ENCODE measurements around the gene BRCA1.

The BRCA1 gene

GRCh38 chr17:43025766-43026537, 99.2 kb downstream of the BRCA1 start:
- DNase-seq (ENCODE audit: extremely low read depth, low read depth): no peak
- peak overlapping the region; percentile 62 for H3K4me3 ChIP-seq (replicated peaks; ENCODE audit: low read depth, low read length)
- TF ChIP-seq, protein P1, sequence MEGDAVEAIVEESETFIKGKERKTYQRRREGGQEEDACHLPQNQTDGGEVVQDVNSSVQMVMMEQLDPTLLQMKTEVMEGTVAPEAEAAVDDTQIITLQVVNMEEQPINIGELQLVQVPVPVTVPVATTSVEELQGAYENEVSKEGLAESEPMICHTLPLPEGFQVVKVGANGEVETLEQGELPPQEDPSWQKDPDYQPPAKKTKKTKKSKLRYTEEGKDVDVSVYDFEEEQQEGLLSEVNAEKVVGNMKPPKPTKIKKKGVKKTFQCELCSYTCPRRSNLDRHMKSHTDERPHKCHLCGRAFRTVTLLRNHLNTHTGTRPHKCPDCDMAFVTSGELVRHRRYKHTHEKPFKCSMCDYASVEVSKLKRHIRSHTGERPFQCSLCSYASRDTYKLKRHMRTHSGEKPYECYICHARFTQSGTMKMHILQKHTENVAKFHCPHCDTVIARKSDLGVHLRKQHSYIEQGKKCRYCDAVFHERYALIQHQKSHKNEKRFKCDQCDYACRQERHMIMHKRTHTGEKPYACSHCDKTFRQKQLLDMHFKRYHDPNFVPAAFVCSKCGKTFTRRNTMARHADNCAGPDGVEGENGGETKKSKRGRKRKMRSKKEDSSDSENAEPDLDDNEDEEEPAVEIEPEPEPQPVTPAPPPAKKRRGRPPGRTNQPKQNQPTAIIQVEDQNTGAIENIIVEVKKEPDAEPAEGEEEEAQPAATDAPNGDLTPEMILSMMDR (IDR thresholded peaks at IDR 0.05; ENCODE audit: low read depth, low read length, missing control alignments): no peak

GRCh38 chr17:43025290-43025657, 99.9 kb downstream of the BRCA1 start:
- no peak for DNase-seq (ENCODE audit: extremely low read depth, low read depth)
- peak overlapping the region; percentile 62 for H3K4me3 ChIP-seq (replicated peaks; ENCODE audit: low read depth, low read length)
- TF ChIP-seq, protein P1 (IDR thresholded peaks at IDR 0.05; ENCODE audit: low read depth, low read length, missing control alignments): no peak

DNA sequence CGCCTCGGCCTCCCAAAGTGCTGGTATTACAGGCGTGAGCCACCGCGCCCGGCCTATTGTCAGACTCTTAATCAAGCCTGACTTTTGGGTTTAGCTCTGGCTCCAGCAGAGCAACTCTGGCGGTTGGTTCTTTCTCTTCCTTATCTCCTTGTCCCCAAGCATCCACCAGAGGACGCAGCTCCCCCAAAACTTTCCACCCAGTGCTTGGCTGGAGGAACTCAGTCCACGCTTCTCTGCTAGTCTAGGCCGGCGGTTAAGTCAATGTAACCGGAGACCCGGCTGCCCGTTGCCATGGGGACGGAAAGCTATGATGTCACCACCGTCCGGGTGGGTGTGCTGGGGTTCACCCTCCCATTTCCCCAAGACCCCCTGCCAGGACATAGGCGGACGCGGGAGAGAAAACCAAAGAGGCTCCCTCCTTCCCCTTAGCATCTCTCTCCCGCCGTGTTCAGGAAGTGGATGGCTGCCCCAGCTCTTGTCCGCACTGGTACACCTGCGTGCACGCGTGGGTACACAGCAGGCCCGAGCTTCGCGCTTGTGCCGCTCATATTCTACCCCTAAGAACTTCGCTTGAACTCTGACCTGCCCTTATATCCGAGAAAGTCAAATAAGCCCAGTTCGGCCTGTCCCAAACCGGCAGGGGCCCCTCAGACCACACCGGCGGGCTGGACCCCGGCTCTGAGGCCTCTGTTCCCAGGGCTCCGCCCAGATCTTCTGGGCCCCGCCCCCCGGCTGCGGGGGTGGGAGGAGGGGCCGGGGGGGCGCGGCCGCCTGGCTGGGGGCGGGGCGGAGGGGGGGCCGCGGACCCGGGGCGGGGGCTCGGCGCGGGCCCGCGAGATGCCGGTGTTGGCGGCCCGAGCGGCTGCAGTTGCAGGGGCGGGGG, 100.5 kb downstream of the BRCA1 start, which contains the start of gene RND2:
TSS of gene RND2 (plus strand) at position 825 of the 883 bp plus-strand sequence. CDS start 117 bp downstream, outside the sequence.
- DNase-seq (ENCODE audit: extremely low read depth, low read depth): peak; percentile 95
- peak within 1 kb of the TSS; percentile 62 for H3K4me3 ChIP-seq (replicated peaks; ENCODE audit: low read depth, low read length)
- TF ChIP-seq, protein P1 (IDR thresholded peaks at IDR 0.05; ENCODE audit: low read depth, low read length, missing control alignments): peak; percentile 89

- DNase-seq (ENCODE audit: extremely low read depth, low read depth): no peak
- TF ChIP-seq, protein P1 (IDR thresholded peaks at IDR 0.05; ENCODE audit: low read depth, low read length, missing control alignments): no peak
- peak within 1 kb of the TSS; percentile 97 for H3K4me3 ChIP-seq (replicated peaks; ENCODE audit: low read depth, low read length)
These were observed 103.2 kb downstream of the BRCA1 start, which contains the start of gene VAT1 for GRCh38 chr17:43021741-43022512. TSS of gene VAT1 (minus strand) at chr17:43022385. CDS start at chr17:43022322, 63 bp downstream.

DNA sequence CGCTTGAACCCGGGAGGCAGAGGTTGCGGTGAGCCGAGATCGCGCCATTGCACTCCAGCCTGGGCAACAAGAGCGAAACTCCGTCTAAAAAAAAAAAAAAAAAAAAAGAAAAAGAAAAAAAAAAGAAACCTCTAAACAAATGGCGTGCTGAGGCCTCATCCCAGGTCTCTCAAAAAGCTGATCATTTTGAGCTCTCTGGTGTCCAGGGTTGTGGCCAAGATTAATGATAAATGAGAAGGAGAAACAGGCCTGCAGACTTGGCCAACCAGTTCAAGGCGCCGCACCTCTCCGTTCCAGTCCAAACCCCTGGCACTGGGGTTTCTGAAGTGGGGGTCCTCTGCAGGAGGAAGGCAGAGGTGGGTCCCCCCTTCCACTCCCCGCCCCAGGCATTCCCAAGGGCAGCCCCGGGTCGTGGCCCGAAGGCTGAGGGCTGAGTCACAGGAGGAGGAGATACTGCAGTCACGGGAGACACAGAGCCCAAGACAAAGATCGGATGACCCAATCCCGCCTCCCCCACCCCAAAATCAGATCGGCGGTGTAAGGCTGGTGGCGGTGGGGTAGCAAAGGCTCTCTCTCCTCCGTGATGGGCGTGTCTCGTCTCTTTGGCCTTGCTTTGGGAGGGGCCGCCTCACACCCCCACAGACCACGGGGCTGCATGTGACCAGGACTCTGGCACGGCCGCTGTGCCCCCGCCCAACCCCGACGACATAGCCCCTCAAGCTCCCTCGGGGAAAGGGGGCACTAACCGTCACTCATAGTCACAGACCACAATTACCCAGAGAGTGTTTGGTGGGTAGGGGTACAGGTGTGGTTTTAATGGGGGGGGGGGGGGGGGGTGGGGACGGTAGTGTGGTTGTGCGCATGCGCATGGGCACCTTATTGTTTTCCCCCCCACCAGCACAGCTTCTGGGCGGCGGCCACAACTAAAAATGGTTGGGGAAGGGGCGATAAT, 104.1 kb downstream of the BRCA1 start:
- TF ChIP-seq, protein P1 (IDR thresholded peaks at IDR 0.05; ENCODE audit: low read depth, low read length, missing control alignments): no peak
- DNase-seq (ENCODE audit: extremely low read depth, low read depth): no peak
- peak overlapping the region; percentile 97 for H3K4me3 ChIP-seq (replicated peaks; ENCODE audit: low read depth, low read length)
